IPS-11a (cell line): ENCODE measurements around the gene DIAPH3.
"Not testable (repeated sequence)": the region's sequence is repeated elsewhere in the genome, so short reads cannot be mapped to it uniquely, and the experiment has no call there.

ENCODE experiments used
- H3K4me3 ChIP-seq: one replicate; pipeline ENCODE4 v1.5.1; 2013; ENCODE audit warnings: low read depth, low read length, control low read depth

The DIAPH3 gene, protein sequence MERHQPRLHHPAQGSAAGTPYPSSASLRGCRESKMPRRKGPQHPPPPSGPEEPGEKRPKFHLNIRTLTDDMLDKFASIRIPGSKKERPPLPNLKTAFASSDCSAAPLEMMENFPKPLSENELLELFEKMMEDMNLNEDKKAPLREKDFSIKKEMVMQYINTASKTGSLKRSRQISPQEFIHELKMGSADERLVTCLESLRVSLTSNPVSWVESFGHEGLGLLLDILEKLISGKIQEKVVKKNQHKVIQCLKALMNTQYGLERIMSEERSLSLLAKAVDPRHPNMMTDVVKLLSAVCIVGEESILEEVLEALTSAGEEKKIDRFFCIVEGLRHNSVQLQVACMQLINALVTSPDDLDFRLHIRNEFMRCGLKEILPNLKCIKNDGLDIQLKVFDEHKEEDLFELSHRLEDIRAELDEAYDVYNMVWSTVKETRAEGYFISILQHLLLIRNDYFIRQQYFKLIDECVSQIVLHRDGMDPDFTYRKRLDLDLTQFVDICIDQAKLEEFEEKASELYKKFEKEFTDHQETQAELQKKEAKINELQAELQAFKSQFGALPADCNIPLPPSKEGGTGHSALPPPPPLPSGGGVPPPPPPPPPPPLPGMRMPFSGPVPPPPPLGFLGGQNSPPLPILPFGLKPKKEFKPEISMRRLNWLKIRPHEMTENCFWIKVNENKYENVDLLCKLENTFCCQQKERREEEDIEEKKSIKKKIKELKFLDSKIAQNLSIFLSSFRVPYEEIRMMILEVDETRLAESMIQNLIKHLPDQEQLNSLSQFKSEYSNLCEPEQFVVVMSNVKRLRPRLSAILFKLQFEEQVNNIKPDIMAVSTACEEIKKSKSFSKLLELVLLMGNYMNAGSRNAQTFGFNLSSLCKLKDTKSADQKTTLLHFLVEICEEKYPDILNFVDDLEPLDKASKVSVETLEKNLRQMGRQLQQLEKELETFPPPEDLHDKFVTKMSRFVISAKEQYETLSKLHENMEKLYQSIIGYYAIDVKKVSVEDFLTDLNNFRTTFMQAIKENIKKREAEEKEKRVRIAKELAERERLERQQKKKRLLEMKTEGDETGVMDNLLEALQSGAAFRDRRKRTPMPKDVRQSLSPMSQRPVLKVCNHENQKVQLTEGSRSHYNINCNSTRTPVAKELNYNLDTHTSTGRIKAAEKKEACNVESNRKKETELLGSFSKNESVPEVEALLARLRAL

DNA sequence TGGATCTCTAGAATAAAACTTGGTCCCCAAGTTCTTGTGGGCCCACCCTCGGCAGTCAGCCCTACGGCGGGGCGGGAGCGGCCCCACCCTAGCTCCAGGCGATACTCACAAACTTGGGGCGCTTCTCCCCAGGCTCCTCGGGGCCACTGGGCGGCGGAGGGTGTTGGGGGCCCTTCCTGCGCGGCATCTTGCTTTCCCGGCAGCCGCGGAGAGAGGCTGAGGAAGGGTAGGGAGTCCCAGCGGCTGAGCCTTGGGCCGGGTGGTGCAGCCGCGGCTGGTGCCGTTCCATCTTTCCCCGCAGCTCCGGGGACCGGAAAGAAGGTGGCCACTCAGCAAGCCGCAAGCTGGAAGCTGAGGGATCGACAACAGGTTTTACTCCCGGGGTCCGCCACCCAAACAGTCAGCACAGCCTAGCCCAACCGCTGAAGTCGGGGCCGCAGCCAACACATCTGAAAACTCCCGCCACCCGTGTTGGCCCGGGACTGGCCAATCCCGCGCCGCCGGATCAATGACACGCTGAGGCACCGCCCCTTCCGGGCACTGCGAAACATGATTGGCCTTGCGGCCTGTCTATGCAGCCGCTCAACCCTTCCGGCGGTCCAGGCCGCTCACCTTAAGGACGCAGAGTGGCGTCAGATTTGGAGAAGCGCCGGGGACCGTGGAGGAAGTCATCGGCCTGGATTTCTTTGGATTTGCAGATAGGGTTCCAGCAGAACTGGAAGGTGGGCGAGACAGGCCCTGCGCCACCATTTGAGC, at the start of gene DIAPH3:
TSS of gene DIAPH3 (minus strand) at position 451 of the 756 bp plus-strand sequence. CDS start at position 289, 162 bp downstream.
- peak within 1 kb of the TSS; percentile 93 for H3K4me3 ChIP-seq

- H3K4me3 ChIP-seq = no peak overlapping the region
Measured at GRCh38 chr13:60213236-60213744, 49.6 kb upstream of the DIAPH3 start.

DNA sequence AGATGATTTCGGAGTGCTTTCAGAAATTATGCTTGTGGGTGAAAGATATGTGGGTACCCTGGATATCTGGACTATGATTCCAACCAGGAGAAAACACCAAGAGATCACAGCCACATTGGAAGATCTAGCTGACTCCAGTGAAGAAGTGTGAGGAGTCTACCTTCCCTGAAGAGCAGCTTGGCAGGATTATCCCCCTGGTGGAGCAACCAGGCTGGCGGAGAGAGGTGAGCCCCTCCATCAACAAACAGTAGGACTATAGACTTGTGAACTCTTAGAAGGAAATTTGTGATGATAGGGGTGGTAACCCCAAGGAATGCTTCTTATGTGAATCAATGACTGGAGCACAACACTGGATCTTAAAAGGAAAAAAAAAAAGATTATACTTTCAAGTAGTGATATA, 47.8 kb upstream of the DIAPH3 start:
- no peak overlapping the region for H3K4me3 ChIP-seq

- H3K4me3 ChIP-seq = no peak overlapping the region
Measured at GRCh38 chr13:60210510-60211330, 47.0 kb upstream of the DIAPH3 start.

- H3K4me3 ChIP-seq = not testable (repeated sequence)
Measured at GRCh38 chr13:60205499-60205898, 41.8 kb upstream of the DIAPH3 start.

GRCh38 chr13:60201286-60201685, 37.6 kb upstream of the DIAPH3 start:
- H3K4me3 ChIP-seq = no peak overlapping the region

- H3K4me3 ChIP-seq = not testable (repeated sequence)
Measured at GRCh38 chr13:60195893-60196292, 32.2 kb upstream of the DIAPH3 start.

DNA sequence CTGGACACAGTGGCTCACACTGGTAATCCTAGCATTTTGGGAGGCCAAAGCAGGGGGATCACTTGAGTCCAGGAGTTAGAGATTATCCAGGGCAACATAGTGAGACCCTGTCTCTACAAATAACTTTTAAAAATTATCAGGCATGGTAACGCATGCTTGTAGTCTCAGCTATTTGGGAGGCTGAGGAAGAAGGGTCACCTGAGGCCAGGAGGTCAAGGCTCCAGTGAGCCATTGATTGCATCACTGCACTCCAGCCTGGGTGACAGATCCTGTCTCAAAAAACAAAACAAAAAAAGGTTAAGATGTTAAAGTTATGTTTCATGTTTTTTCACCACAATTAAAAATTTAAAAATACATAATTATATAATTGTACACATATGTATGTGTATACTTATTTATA, 19.2 kb upstream of the DIAPH3 start:
- no peak overlapping the region for H3K4me3 ChIP-seq

- H3K4me3 ChIP-seq = no peak overlapping the region
Measured at GRCh38 chr13:60178327-60178726, 14.6 kb upstream of the DIAPH3 start.

GRCh38 chr13:60175571-60175970, 11.8 kb upstream of the DIAPH3 start:
- H3K4me3 ChIP-seq = no peak overlapping the region

DNA sequence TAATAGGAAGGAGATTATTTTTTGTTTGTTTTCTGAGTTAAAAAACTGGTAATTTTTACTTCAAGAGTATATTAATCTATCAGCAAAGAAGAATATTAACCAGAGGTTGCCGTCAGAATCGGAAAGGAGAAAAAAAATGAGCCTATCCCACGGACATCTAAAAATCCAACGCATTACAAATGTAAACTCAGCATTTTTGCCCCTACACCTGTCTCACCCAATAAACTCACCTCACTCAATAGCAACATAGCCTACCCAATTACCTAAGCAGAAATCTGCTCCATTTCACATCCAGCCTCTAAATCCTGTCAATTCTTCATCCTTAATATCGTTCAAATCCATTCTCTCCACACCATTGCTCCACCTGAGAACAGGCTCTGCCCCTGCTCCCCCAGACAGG, 10.4 kb upstream of the DIAPH3 start:
- no peak overlapping the region for H3K4me3 ChIP-seq

- H3K4me3 ChIP-seq = no peak overlapping the region
Measured at GRCh38 chr13:60172111-60172510, 8.4 kb upstream of the DIAPH3 start.

DNA sequence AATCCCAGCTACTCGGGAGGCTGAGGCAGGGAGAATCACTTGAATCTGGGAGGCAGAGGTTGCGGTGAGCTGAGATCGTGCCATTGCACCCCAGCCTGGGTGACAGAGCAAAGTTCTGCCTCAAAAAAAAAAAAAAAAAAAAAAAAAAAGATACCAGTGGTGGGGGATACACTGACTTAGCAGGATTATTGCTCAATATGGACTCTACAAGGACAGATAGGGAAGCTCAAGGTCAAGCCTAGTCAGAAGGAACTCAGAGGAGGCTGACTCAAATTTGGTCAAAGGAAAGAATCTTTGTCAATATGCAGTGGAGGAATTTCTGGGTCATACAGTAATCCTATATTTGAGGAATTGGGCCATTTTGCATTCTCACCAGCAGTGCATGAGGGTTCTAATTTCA, 6.7 kb upstream of the DIAPH3 start:
- H3K4me3 ChIP-seq = no peak overlapping the region

- H3K4me3 ChIP-seq = no peak overlapping the region
Measured at GRCh38 chr13:60169239-60170031, 5.7 kb upstream of the DIAPH3 start.

DNA sequence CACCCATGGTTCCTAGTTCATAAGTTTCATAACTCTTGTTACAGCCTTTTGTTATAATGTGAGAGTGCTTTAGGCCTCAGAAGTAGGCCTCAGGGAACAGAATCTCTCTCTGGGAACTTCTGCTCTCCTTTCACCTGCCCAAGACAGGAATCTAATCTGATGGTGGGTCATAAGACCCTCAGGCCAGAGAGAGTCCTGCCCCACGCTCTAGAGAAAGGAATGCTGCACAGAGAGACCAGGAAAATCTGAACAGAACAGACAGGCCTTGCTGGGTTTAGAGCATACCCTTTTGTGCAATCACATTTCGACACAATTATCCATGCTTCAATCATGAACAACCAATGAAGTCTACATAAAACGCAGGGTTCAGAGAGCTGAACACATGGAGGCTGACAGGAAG, 3.4 kb upstream of the DIAPH3 start:
- no peak overlapping the region for H3K4me3 ChIP-seq

- no peak overlapping the region for H3K4me3 ChIP-seq
Measured at GRCh38 chr13:60165391-60166099, 1.8 kb upstream of the DIAPH3 start.

GRCh38 chr13:60164234-60164889, 634 bp upstream of the DIAPH3 start:
- peak overlapping the region; percentile 93 for H3K4me3 ChIP-seq

DNA sequence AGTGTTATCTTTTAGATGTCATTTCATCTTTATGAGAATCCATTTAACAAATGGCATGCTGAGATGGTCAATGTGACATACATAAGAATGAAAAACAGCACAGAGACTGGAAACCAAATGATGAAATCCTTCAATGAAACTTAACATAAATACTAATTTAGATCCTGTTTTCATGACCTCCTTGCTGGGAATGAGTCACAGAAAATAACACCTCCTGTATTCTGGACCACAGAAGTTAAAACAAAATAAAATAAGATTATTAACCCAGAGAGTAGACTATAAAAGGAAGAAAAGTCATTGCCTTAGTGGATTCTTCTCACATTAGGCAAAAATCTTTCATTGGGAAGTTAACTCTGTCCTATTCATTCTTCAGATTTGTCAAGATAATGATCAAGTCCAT, 1.6 kb downstream of the DIAPH3 start:
- H3K4me3 ChIP-seq = peak overlapping the region; percentile 93
